Testis (tissue), 3 donors: ENCODE measurements around the gene AUTS2. TPM values are rescaled to one million over a fixed set of nuclear protein-coding genes. Genes with fewer than 3 reads are reported as not detected.

Experiments
- DNase-seq: peaks from one replicate; pipeline ENCODE4 v3.0.0-alpha.2; 2019
- H3K27ac ChIP-seq, 2 donors: fragments of 200-600 bp; sonication (generic); one replicate each; pipeline ENCODE4 v1.5.1; 2019
- H3K27me3 ChIP-seq: fragments of 200-600 bp; sonication (generic); one replicate; pipeline ENCODE4 v1.5.1; 2019
- H3K36me3 ChIP-seq: fragments of 200-600 bp; sonication (generic); one replicate; pipeline ENCODE4 v1.5.1; 2017; ENCODE audit warnings: low read depth; ENCODE audit errors: missing control alignments
- H3K4me1 ChIP-seq: fragments of 200-600 bp; sonication (generic); one replicate; pipeline ENCODE4 v1.5.1; 2019
- H3K4me3 ChIP-seq, 2 donors: fragments of 200-600 bp; sonication (generic); one replicate each; pipeline ENCODE4 v1.5.1; 2017 to 2019
- H3K9me3 ChIP-seq: fragments of 200-600 bp; sonication (generic); one replicate; pipeline ENCODE4 v1.5.1; 2017
- CTCF ChIP-seq, 3 experiments: fragments of 450-650 bp in 2 of 3; fragments of 200-600 bp in 1 of 3; sonication (generic) in 1 of 3; IDR thresholded peaks; one replicate each; pipeline ENCODE4 v1.5.1; 2016 to 2019; ENCODE audit warnings: antibody characterized with exemption in 3 of 3, mild to moderate bottlenecking in 2 of 3, moderate library complexity in 1 of 3
- POLR2A ChIP-seq: fragments of 450-650 bp; IDR thresholded peaks from one replicate; pipeline ENCODE4 v1.6.1; 2017; ENCODE audit warnings: antibody characterized with exemption, mild to moderate bottlenecking, moderate library complexity
- WGBS, 2 donors: methylation state at CpG; one replicate each; pipeline ENCODE4 v1.1.5; 2018; 5-methylcytosine and 5-hydroxymethylcytosine counted together
- intact Hi-C: fragments of 100-400 bp; cut with DNase I; formaldehyde crosslinking; loops from one replicate; pipeline ENCODE4 v1.15.1; 2023; ENCODE audit warnings: low total_unique reads
- polyA plus RNA-seq: library from polyadenylated mRNA; stranded (reverse); fragments of 350-450 nt; fragmentation: Illumina TruSeq; extraction: RNeasy Lipid Tissue Mini Kit (QIAGEN cat#74804); gene quantifications from one replicate; pipeline ENCODE4 v1.2.3, GENCODE V29; 2014; ENCODE audit warnings: low read depth, low replicate concordance; ENCODE audit not compliant: insufficient read depth
- total RNA-seq, 2 donors: library from RNA; depleted of rRNA; stranded (reverse); fragments of >200 nt; gene quantifications; one replicate each; pipeline ENCODE4 v1.2.3, GENCODE V29; 2016

AUTS2 gene
- total and polyA plus RNA-seq, 3 donors from 2014 or later = 21.3 to 75.5 (median 56.1) TPM

GRCh38 chr7:69920797-69921196 is 322.5 kb downstream of the AUTS2 start:
- intact Hi-C loops = no loop called here
- no peak overlapping the region for H3K4me3 ChIP-seq
- no peak for DNase-seq
- H3K36me3 ChIP-seq = no peaks in the 10 kb centered on the region
- TF ChIP-seq CTCF (IDR thresholded peaks at IDR 0.05) (no peak), POLR2A (no peak)
- H3K4me1 ChIP-seq = no peaks in the 10 kb centered on the region
- no peaks in the 10 kb centered on the region for H3K9me3 ChIP-seq
- WGBS, 2 donors = 59 to 68% methylated on average over 3 of the region's 3 CpGs
- no peaks in the 10 kb centered on the region for H3K27me3 ChIP-seq
- H3K27ac ChIP-seq = no peak overlapping the region

GRCh38 chr7:69922026-69922803 is 323.9 kb downstream of the AUTS2 start:
- Histone ChIP-seq H3K27me3 (no peaks in the 10 kb centered on the region), H3K36me3 (no peaks in the 10 kb centered on the region), H3K4me3 (no peak overlapping the region), H3K9me3 (no peaks in the 10 kb centered on the region), H3K4me1 (no peaks in the 10 kb centered on the region), H3K27ac (no peak overlapping the region)
- no peak for DNase-seq
- intact Hi-C loops = no loop called here
- no peak for TF ChIP-seq POLR2A
- no peak for TF ChIP-seq CTCF (IDR thresholded peaks at IDR 0.05)
- WGBS, 2 donors = 90 to 94% methylated on average over 6 of the region's 6 CpGs

GRCh38 chr7:69927461-69927860 is 329.2 kb downstream of the AUTS2 start:
- Histone ChIP-seq H3K27me3 (no peaks in the 10 kb centered on the region), H3K27ac (no peak overlapping the region), H3K4me1 (no peaks in the 10 kb centered on the region), H3K9me3 (no peaks in the 10 kb centered on the region), H3K4me3 (no peak overlapping the region), H3K36me3 (no peaks in the 10 kb centered on the region)
- WGBS, 2 donors = 96 to 98% methylated on average over 10 of the region's 10 CpGs
- DNase-seq = no peak
- TF ChIP-seq POLR2A (no peak), CTCF (IDR thresholded peaks at IDR 0.05) (no peak)
- intact Hi-C loops = no loop called here

- H3K4me1 ChIP-seq = no peaks in the 10 kb centered on the region
- 97 to 98% methylated on average over 5 to 7 of the region's 7 CpGs for WGBS, 2 donors
- no peak for TF ChIP-seq POLR2A
- TF ChIP-seq CTCF (IDR thresholded peaks at IDR 0.05) = no peak
- no peak overlapping the region for H3K4me3 ChIP-seq
- H3K36me3 ChIP-seq = no peaks in the 10 kb centered on the region
- no peak overlapping the region for H3K27ac ChIP-seq
- no peaks in the 10 kb centered on the region for H3K9me3 ChIP-seq
- intact Hi-C loops = no loop called here
- DNase-seq = no peak
- no peaks in the 10 kb centered on the region for H3K27me3 ChIP-seq
These were observed 330.3 kb downstream of the AUTS2 start for GRCh38 chr7:69928621-69929020.

GRCh38 chr7:69929622-69930021 is 331.3 kb downstream of the AUTS2 start:
- intact Hi-C loops = no loop called here
- Histone ChIP-seq H3K36me3 (no peaks in the 10 kb centered on the region), H3K9me3 (no peaks in the 10 kb centered on the region), H3K27me3 (no peaks in the 10 kb centered on the region), H3K4me3 (no peak overlapping the region), H3K4me1 (no peaks in the 10 kb centered on the region), H3K27ac (no peak overlapping the region)
- 71 to 82% methylated on average over 2 of the region's 2 CpGs for WGBS, 2 donors
- no peak for DNase-seq
- TF ChIP-seq POLR2A = no peak
- TF ChIP-seq CTCF (IDR thresholded peaks at IDR 0.05) = no peak
